ENCODE data around the gene SULT1C4. TPM values are rescaled to one million over a fixed set of nuclear protein-coding genes. Genes with fewer than 3 reads are reported as not detected.

SULT1C4 gene
- total RNA-seq, 4 donors from 2014 or later = 1.9 to 5.2 (median 3.2) TPM

- no peak for TF ChIP-seq CTCF (IDR thresholded peaks at IDR 0.05; ENCODE audit: low read depth)
These were observed 13.0 kb upstream of the SULT1C4 start for GRCh38 chr2:108364676-108365297.

GRCh38 chr2:108365656-108366055 lies 12.1 kb upstream of the SULT1C4 start:
- no peak for TF ChIP-seq CTCF (IDR thresholded peaks at IDR 0.05; ENCODE audit: low read depth)

GRCh38 chr2:108367014-108367413 lies 10.7 kb upstream of the SULT1C4 start:
- TF ChIP-seq CTCF (IDR thresholded peaks at IDR 0.05; ENCODE audit: low read depth) = no peak

- TF ChIP-seq CTCF (IDR thresholded peaks at IDR 0.05; ENCODE audit: low read depth) = no peak
These were observed 10.1 kb upstream of the SULT1C4 start for GRCh38 chr2:108367561-108368175.

- no peak for TF ChIP-seq CTCF (IDR thresholded peaks at IDR 0.05; ENCODE audit: low read depth)
These were observed 8.6 kb upstream of the SULT1C4 start for GRCh38 chr2:108369153-108369552.

- no peak for TF ChIP-seq CTCF (IDR thresholded peaks at IDR 0.05; ENCODE audit: low read depth)
These were observed 7.7 kb upstream of the SULT1C4 start for GRCh38 chr2:108370080-108370479.

GRCh38 chr2:108376774-108377173 lies 980 bp upstream of the SULT1C4 start:
- no peak for TF ChIP-seq CTCF (IDR thresholded peaks at IDR 0.05; ENCODE audit: low read depth)

Measured in subcutaneous adipose tissue (tissue), 4 donors.